HG03432 (cell line): ENCODE measurements around the gene PRXL2A.
A peak's percentile ranks its signal among the peaks of the same experiment; 100 is the strongest.

Experiments
- ATAC-seq: cut with Tn5 transposase; IDR thresholded peaks from one replicate; pipeline ENCODE4 v1.9.1; 2021; ENCODE audit warnings: mild to moderate bottlenecking, moderate library complexity; ENCODE audit not compliant: unreplicated experiment

The PRXL2A gene

GRCh38 chr10:80444124-80444523, 35.8 kb downstream of the PRXL2A start:
- no peak for ATAC-seq

DNA sequence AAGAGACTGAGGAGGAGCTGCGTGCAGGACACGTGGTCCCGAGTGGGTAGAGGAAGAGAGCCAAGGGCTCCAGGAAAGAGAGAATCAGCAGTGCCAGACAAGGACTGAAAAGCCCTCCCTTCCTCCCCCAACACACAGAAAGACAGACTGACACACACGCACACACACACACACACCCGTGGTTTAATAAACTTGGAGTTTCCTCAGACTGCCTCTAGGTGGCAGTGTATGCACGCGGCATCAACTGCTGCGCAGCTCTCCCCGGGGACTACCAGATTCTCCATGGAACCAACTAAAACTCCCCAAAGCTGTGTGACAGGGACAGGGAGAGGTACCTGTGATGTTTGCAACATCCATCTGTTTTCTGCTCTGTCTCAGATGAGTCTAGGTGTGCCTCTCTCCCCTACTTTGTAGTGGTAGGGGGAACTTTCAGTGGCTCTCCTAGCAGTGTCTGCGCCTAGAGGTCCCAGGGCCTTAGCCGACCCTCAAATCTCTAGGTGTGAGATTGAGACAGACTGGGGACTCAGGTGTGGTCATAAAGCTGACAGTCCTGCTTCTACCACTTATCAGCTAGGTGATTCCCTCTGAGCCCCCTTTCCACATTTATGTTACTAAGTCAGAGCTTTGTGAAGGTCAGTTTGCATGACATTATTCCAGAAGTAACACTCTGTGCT, 36.4 kb downstream of the PRXL2A start:
- ATAC-seq: peak; percentile 84

GRCh38 chr10:80447436-80448190, 39.3 kb downstream of the PRXL2A start:
- no peak for ATAC-seq

GRCh38 chr10:80448209-80448942, 40.0 kb downstream of the PRXL2A start:
- ATAC-seq: no peak

- no peak for ATAC-seq
Measured at GRCh38 chr10:80449520-80449919, 41.2 kb downstream of the PRXL2A start.

GRCh38 chr10:80451132-80451531, 42.8 kb downstream of the PRXL2A start:
- no peak for ATAC-seq

GRCh38 chr10:80452069-80452468, 43.7 kb downstream of the PRXL2A start:
- ATAC-seq: no peak

DNA sequence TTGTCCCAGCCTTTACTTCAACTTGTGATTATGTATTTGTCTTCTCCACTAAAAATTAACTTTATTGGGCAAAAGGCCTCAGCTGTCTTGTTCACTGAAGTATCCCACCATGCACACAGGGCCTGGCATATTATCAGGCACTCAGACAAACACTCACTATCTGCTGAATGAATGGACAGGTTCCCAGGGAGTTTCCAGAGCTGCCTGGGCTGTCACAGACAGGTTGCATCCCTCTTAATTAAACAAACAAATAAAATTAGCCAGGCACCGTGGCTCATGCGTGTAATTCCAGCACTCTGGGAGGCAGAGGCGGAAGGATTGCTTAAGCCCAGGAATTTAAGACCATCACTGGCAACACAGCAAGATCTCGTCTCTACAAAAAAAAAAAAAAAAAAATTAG, 44.3 kb downstream of the PRXL2A start:
- ATAC-seq: no peak

DNA sequence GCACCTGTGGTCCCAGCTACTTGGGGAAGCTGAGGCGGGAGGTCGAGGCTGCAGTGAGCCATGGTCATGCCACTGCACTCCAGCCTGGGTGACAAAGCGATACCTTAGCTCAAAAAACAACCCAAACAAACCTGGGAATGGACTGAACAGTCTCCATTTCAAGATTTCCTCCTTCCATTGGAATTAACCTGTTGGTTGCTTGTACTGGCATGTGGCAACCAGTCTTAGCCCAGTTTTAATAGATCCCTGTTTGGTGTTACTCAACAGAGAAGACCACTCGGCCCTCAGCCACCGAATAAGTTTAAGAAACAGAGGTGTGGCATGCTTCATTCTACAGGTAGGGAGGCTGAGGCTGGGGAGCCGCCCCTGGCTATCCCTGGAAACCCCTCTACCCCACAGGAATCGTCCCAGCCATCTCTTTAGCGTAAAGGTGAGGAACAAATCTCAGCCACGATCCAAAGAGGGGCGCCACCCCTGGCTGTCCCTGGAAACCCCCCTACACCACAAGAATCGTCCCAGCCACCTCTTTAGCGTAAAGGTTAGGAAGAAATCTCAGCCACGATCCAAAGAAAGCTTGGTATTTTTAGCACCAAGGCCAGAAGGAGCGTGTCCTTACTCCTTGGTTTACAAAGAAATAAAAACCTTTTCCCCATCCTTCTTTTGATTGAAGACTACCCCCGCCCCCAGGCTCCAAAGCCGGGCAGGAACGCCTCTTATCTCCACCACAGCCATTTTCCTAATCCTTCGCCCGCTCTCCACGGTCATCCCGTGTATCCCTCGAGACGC, 44.9 kb downstream of the PRXL2A start:
- ATAC-seq: no peak

GRCh38 chr10:80453842-80454512, 45.6 kb downstream of the PRXL2A start, which contains the start of gene TSPAN14:
Gene TSPAN14 (plus strand): TSS chr10:80454310. CDS start chr10:80489234, 34,924 bp downstream.
- peak; percentile 73 for ATAC-seq

DNA sequence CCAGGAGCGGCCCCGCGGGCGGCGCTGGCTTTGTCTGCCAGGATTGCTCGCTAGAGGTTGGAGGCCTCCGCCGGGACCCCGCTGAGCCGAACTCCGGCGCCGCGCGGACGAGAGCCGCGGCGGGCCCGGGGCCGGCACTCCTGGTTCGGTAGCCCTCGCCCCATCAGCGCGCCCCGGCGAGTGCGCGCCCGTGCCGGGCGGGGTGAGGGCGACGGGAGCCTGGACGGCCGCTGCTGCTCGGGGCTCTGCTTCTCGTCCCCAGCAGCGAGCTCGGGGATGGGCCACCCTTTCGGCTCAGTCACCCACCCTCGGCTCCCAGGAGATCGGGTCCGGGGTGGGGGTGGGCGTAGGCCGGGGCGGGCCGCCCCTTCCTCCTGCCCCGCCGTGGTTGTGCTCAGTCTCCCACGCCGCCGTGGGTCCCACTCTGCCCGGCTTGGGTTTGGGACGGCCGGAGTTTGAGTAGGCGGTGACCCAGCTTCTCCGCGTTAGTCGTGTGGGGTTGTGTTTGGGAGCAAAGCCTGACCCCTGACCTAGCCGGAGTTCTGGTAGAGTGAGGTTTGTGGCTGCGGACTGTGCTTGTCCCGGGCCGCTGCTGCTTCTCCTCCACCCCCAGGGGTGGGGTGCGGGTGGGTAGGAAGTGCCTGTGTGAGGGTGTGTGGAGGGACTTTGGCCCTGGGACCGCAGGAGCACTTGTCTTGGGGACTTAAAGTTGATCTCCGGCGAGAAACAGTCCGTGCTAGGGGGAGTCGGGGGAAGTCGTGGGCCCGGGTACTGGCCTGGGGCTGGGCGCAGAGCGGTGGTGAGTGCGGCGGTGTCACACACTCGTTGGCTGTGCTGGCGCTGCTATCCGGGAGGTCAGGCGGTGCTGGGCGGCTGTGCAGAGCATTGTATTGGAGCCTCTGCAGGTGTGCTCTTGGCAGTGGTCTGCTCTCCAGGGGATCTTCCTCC, 46.4 kb downstream of the PRXL2A start:
- peak; percentile 24 for ATAC-seq

- ATAC-seq: no peak
Measured at GRCh38 chr10:80455461-80456349, 47.4 kb downstream of the PRXL2A start.

- no peak for ATAC-seq
Measured at GRCh38 chr10:80457554-80458262, 49.4 kb downstream of the PRXL2A start.

DNA sequence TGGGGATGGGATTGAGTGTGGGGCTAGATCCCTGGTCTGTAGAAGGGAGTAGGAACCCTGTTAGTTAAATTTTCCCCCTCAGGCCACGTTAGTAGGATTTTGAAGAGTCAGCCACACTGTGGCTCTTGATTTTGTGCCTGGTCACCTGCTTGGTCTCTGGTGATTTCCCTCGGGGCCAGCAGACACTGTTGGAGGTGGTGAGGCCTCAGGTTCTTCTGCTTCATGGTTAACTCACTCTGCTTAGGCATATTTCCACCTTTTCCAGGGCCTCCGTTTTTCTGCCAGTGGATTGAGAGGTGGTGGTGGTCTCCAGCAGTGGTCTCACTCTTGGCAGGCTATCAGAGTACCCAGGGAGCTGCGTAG, 49.9 kb downstream of the PRXL2A start:
- ATAC-seq: no peak

DNA sequence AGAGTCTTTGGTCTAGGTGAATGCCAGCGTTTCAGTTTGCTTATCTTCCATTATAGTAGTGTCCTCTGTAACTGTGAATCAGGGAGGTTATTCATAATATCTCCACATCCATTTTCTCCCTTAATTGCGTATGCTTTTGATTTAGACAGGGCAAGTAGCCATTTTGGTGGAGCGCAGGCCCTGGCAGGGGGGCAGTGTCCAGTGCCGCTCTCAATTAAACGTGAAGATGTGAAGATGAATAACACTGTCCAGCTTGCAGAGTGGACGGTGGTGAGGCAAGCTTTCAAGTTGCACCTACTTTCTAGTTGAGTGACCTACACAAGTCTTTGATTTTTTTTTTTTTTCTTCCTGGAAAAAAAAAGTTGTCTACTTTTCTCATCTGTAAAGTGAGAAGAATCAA, 50.3 kb downstream of the PRXL2A start:
- ATAC-seq: no peak

GRCh38 chr10:80459047-80459865, 50.9 kb downstream of the PRXL2A start:
- ATAC-seq: peak; percentile 54
